ENCODE measurements around the gene FIGNL2. TPM values are rescaled to one million over a fixed set of nuclear protein-coding genes. Genes with fewer than 3 reads are reported as not detected.

The FIGNL2 gene
- polyA plus RNA-seq, 2 of the 4 experiments (the other 2 are of a cell fraction), result 0.26 to 0.46 TPM

GRCh38 chr12:51836827-51837173 lies 11.7 kb downstream of the FIGNL2 start:
- 92% methylated on average over 4 of the region's 6 CpGs for WGBS (ENCODE audit: missing lambda C conversion rate)
- no peak overlapping the region for H3K4me3 ChIP-seq
- ChIA-PET CTCF (interaction anchor here (0.9 to 3.7 kb wide), 6 partner anchors 12 to 304 kb away, joined by 3 to 18 read pairs (median 4); no protein-coding TSS in a partner anchor), POLR2A (interaction anchor here (1.9 kb wide), 1 partner anchor 16 kb away, joined by 9 read pairs; no protein-coding TSS in a partner anchor)
- TF ChIP-seq, protein P1, sequence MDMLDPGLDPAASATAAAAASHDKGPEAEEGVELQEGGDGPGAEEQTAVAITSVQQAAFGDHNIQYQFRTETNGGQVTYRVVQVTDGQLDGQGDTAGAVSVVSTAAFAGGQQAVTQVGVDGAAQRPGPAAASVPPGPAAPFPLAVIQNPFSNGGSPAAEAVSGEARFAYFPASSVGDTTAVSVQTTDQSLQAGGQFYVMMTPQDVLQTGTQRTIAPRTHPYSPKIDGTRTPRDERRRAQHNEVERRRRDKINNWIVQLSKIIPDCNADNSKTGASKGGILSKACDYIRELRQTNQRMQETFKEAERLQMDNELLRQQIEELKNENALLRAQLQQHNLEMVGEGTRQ (IDR thresholded peaks at IDR 0.05), result no peak
- no peak for TF ChIP-seq GATA3 (IDR thresholded peaks at IDR 0.05; ENCODE audit: borderline replicate concordance)
- TF ChIP-seq, protein P2, sequence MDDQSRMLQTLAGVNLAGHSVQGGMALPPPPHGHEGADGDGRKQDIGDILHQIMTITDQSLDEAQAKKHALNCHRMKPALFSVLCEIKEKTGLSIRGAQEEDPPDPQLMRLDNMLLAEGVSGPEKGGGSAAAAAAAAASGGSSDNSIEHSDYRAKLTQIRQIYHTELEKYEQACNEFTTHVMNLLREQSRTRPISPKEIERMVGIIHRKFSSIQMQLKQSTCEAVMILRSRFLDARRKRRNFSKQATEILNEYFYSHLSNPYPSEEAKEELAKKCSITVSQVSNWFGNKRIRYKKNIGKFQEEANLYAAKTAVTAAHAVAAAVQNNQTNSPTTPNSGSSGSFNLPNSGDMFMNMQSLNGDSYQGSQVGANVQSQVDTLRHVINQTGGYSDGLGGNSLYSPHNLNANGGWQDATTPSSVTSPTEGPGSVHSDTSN (IDR thresholded peaks at IDR 0.05), result no peak
- TF ChIP-seq SREBF2 (IDR thresholded peaks at IDR 0.05), result no peak
- FAIRE-seq, result no peak
- no peaks in the 10 kb centered on the region for H3K4me1 ChIP-seq
- H3K4me2 ChIP-seq, result no peak overlapping the region
- DNase-seq (ENCODE audit: low read depth in 1 of 2, low spot score in 1 of 2), result no peak
- no peak overlapping the region for H3K27ac ChIP-seq
- ATAC-seq, result no peak
- no peaks in the 10 kb centered on the region for H3K9me3 ChIP-seq

DNA sequence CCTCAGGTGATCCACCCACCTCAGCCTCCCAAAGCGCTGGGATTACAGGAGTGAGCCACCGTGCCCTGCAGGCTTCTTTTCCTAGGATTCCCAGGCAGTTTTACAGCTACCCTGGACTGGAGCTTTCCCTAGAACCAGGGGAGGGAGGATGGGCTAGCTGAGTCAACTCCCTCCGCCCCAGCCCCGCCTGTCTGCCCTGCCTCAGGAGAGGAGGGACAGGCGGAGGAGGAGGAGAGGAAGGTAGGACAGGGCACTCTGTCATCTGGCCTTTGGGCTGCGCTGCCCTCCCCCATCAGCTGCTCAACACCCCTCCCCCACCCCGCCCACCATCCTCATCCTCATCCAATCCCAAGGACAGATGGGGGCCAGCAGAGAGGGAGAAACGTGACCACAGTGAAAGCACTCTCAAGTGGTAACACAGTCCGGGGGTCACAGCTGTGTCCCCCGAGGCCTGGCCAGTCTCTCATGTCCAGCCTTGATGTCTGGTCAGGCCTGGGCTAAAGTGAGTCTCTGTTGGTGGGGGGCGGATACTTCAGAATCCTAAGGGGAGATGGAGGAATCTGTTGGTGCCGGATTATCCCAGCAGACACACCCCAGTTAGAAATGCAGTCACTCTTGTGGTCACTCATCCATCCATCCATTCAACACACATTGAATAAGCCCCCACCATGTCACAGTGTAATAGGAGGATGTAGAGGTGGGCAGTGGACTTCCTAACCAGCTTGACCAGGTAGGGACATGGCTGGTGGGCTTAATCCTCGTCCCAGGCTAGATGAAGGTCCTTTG lies 12.3 kb downstream of the FIGNL2 start:
- ChIA-PET POLR2A (interaction anchor here (1.9 kb wide), 1 partner anchor 16 kb away, joined by 9 read pairs; no protein-coding TSS in a partner anchor), CTCF (interaction anchor here (0.9 to 3.7 kb wide), 6 partner anchors 12 to 304 kb away, joined by 3 to 18 read pairs (median 4); no protein-coding TSS in a partner anchor)
- no peak for FAIRE-seq
- Histone ChIP-seq H3K27ac (no peak overlapping the region), H3K4me3 (no peak overlapping the region), H3K4me2 (no peak overlapping the region), H3K9me3 (no peaks in the 10 kb centered on the region), H3K4me1 (no peaks in the 10 kb centered on the region)
- peak in 1 of 2 experiments; percentile 25; a peak in 2 of 6 replicates for ATAC-seq
- no peak for TF ChIP-seq FOXS1 (CRISPR knock-in tag; IDR thresholded peaks at IDR 0.05)
- TF ChIP-seq ESRRA (IDR thresholded peaks at IDR 0.05; ENCODE audit: borderline replicate concordance, low read length), result no peak
- 46% methylated on average over 13 of the region's 13 CpGs for WGBS (ENCODE audit: missing lambda C conversion rate)
- DNase-seq (ENCODE audit: low read depth in 1 of 2, low spot score in 1 of 2), result no peak

- FAIRE-seq (no peak), DNase-seq (ENCODE audit: low read depth in 1 of 2, low spot score in 1 of 2) (no peak), ATAC-seq (no peak)
- no peaks in the 10 kb centered on the region for H3K9me3 ChIP-seq
- ChIA-PET CTCF (interaction anchor here (1.0 to 3.7 kb wide), 3 partner anchors 10 to 41 kb away, joined by 5 to 18 read pairs (median 6); no protein-coding TSS in a partner anchor), POLR2A (no interaction called here)
- WGBS (ENCODE audit: missing lambda C conversion rate), result 75% methylated on average over 9 of the region's 11 CpGs
- no peaks in the 10 kb centered on the region for H3K4me1 ChIP-seq
- TF ChIP-seq CEBPB (IDR thresholded peaks at IDR 0.05) (no peak), KDM5A (IDR thresholded peaks at IDR 0.05) (no peak), TFCP2L1 (CRISPR knock-in tag; IDR thresholded peaks at IDR 0.05) (no peak), HEYL (CRISPR knock-in tag; IDR thresholded peaks at IDR 0.05) (no peak), NPAS2 (CRISPR knock-in tag; IDR thresholded peaks at IDR 0.05; ENCODE audit: borderline replicate concordance) (no peak)
- no peak overlapping the region for H3K27ac ChIP-seq
- H3K4me2 ChIP-seq, result no peak overlapping the region
- no peak overlapping the region for H3K4me3 ChIP-seq
These were observed 14.1 kb downstream of the FIGNL2 start for GRCh38 chr12:51834411-51834810.

GRCh38 chr12:51833448-51834227 lies 14.9 kb downstream of the FIGNL2 start:
- POLR2A ChIA-PET, result no interaction called here
- TF ChIP-seq, protein P3, sequence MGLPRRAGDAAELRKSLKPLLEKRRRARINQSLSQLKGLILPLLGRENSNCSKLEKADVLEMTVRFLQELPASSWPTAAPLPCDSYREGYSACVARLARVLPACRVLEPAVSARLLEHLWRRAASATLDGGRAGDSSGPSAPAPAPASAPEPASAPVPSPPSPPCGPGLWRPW (IDR thresholded peaks at IDR 0.05), result no peak
- TF ChIP-seq, protein P1 (IDR thresholded peaks at IDR 0.05), result no peak
- no peak for TF ChIP-seq ZNF302 (CRISPR knock-in tag; IDR thresholded peaks at IDR 0.05)
- TF ChIP-seq RAD21 (conservative IDR thresholded peaks at IDR 0.05 in 1 of 2, IDR thresholded peaks at IDR 0.05 in 1 of 2), result no peak
- no peak for TF ChIP-seq SMC3 (IDR thresholded peaks at IDR 0.05)
- no peak for TF ChIP-seq POLR2AphosphoS2 (conservative IDR thresholded peaks at IDR 0.05; ENCODE audit: low read length)
- no peak for DNase-seq (ENCODE audit: low read depth in 1 of 2, low spot score in 1 of 2)

More at GRCh38 chr12:51833448-51834227, 14.9 kb downstream of the FIGNL2 start:
- Histone ChIP-seq H3K4me3 (no peak overlapping the region), H3K4me1 (no peaks in the 10 kb centered on the region), H3K9me3 (no peaks in the 10 kb centered on the region), H3K4me2 (no peak overlapping the region), H3K27ac (no peak overlapping the region)
- WGBS (ENCODE audit: missing lambda C conversion rate), result 35% methylated on average over 12 of the region's 12 CpGs
- FAIRE-seq, result no peak
- CTCF ChIA-PET, result interaction anchor here (1.0 to 3.6 kb wide), 3 partner anchors 10 to 42 kb away, joined by 8 to 17 read pairs (median 16); no protein-coding TSS in a partner anchor
- ATAC-seq, result no peak

All from A549 (cell line).